CD14-positive monocyte (primary cell): ENCODE data around the gene ANK2. TPM values are rescaled to one million over a fixed set of nuclear protein-coding genes. Genes with fewer than 3 reads are reported as not detected.
A peak's percentile ranks its signal among the peaks of the same experiment; 100 is the strongest.

Source experiments
- DNase-seq, 3 donors: peaks; one replicate each; pipeline ENCODE4 v3.0.0-alpha.2; 2011 to 2022
- H2AFZ ChIP-seq: 2 replicates; pipeline ENCODE4 v1.6.0; 2012; ENCODE audit warnings: mild to moderate bottlenecking, low read depth, low read length, inconsistent platforms; ENCODE audit not compliant: insufficient read depth, poor library complexity, severe bottlenecking
- H3K27ac ChIP-seq, 2 donors: 1 replicate in 1 of 2; 2 replicates in 1 of 2; pipeline ENCODE4 v1.5.1; 2012 to 2013; ENCODE audit warnings: low read length in 2 of 2, control low read depth in 1 of 2, inconsistent platforms in 1 of 2, low read depth in 1 of 2, mild to moderate bottlenecking in 1 of 2
- H3K27me3 ChIP-seq, 2 donors: one replicate each; pipeline versions ENCODE4 v1.6.0 to v1.6.1; 2011 to 2013; ENCODE audit warnings: low read length in 2 of 2; ENCODE audit not compliant: control insufficient read depth in 2 of 2, insufficient read depth in 2 of 2
- H3K36me3 ChIP-seq, 2 donors: replicated peaks in 1 of 2; 1 replicate in 1 of 2; 2 replicates in 1 of 2; pipeline versions ENCODE4 v1.5.1 to v1.6.1; 2012 to 2013; ENCODE audit warnings: low read length in 2 of 2, control low read depth in 1 of 2, inconsistent platforms in 1 of 2, mild to moderate bottlenecking in 1 of 2; ENCODE audit not compliant: insufficient read depth in 2 of 2, control insufficient read depth in 1 of 2
- H3K4me1 ChIP-seq, 2 donors: 1 replicate in 1 of 2; 2 replicates in 1 of 2; pipeline versions ENCODE4 v1.5.1 to v1.6.1; 2012 to 2013; ENCODE audit warnings: low read length in 2 of 2, control low read depth in 1 of 2, inconsistent platforms in 1 of 2, mild to moderate bottlenecking in 1 of 2, moderate library complexity in 1 of 2; ENCODE audit not compliant: insufficient read depth in 2 of 2, control insufficient read depth in 1 of 2
- H3K4me2 ChIP-seq: replicated peaks from 2 replicates; pipeline ENCODE3; 2012; ENCODE audit warnings: low read length, moderate library complexity, mild to moderate bottlenecking; ENCODE audit not compliant: poor library complexity, severe bottlenecking; ENCODE audit errors: extremely low read depth
- H3K4me3 ChIP-seq, 3 experiments: fragments of 200-600 bp in 1 of 3; sonication (generic) in 1 of 3; replicated peaks in 1 of 3; 1 replicate in 2 of 3; 2 replicates in 1 of 3; pipeline ENCODE4 v1.5.1; 2011 to 2013; ENCODE audit warnings: low read length in 3 of 3, mild to moderate bottlenecking in 3 of 3, control low read depth in 2 of 3, low read depth in 2 of 3, inconsistent platforms in 1 of 3, moderate library complexity in 1 of 3
- H3K79me2 ChIP-seq: 2 replicates; pipeline ENCODE4 v1.6.0; 2012; ENCODE audit warnings: mild to moderate bottlenecking, control low read depth, inconsistent platforms, low read length, moderate library complexity; ENCODE audit not compliant: insufficient read depth
- H3K9ac ChIP-seq: 2 replicates; pipeline ENCODE4 v1.6.0; 2017; ENCODE audit warnings: low read length, mild to moderate bottlenecking; ENCODE audit not compliant: insufficient read depth, poor library complexity, severe bottlenecking
- H3K9me3 ChIP-seq, 2 donors: replicated peaks in 1 of 2; 1 replicate in 1 of 2; 2 replicates in 1 of 2; pipeline versions ENCODE4 v1.5.1 to v1.6.1; 2012 to 2013; ENCODE audit warnings: low read length in 2 of 2, control low read depth in 1 of 2; ENCODE audit not compliant: control insufficient read depth in 1 of 2, insufficient read depth in 1 of 2
- H4K20me1 ChIP-seq: 2 replicates; pipeline ENCODE4 v1.6.0; 2012; ENCODE audit warnings: mild to moderate bottlenecking, low read length, control low read depth, moderate library complexity; ENCODE audit not compliant: insufficient read depth
- H3K27ac Mint-ChIP-seq, 7 donors: one replicate each; pipeline ENCODE4 v1.8.0; 2020; ENCODE audit warnings: mild to moderate bottlenecking in 7 of 7, mixed read lengths in 7 of 7, moderate library complexity in 6 of 7, inconsistent platforms in 2 of 7
- H3K27me3 Mint-ChIP-seq, 3 donors: one replicate each; pipeline ENCODE4 v1.8.0; 2021 to 2022; ENCODE audit warnings: low read depth in 3 of 3, mild to moderate bottlenecking in 3 of 3, mixed read lengths in 3 of 3, moderate library complexity in 3 of 3, inconsistent platforms in 1 of 3
- H3K36me3 Mint-ChIP-seq, 2 donors: one replicate each; pipeline ENCODE4 v1.8.0; 2020; ENCODE audit warnings: mixed read lengths in 2 of 2, inconsistent platforms in 1 of 2, mild to moderate bottlenecking in 1 of 2
- H3K4me1 Mint-ChIP-seq: one replicate; pipeline ENCODE4 v1.8.0; 2020; ENCODE audit warnings: mild to moderate bottlenecking, mixed read lengths
- H3K4me3 Mint-ChIP-seq, 2 donors: one replicate each; pipeline ENCODE4 v1.8.0; 2020; ENCODE audit warnings: mild to moderate bottlenecking in 2 of 2, mixed read lengths in 2 of 2, moderate library complexity in 1 of 2
- H3K9me3 Mint-ChIP-seq, 7 donors: one replicate each; pipeline ENCODE4 v1.8.0; 2020 to 2022; ENCODE audit warnings: mixed read lengths in 7 of 7, mild to moderate bottlenecking in 6 of 7, moderate library complexity in 6 of 7, inconsistent platforms in 2 of 7
- WGBS: methylation state at CpG from one replicate; pipeline ENCODE4 v1.1.5; 2013; ENCODE audit warnings: missing lambda C conversion rate; ENCODE audit not compliant: insufficient coverage; 5-methylcytosine and 5-hydroxymethylcytosine counted together
- intact Hi-C, 2 donors: fragments of 100-400 bp; cut with micrococcal nuclease; formaldehyde crosslinking; loops; one replicate each; pipeline versions ENCODE4 v1.15.0 to v1.15.1; 2023
- polyA plus RNA-seq, 3 donors: library from polyadenylated mRNA; depleted of rRNA in 1 of 3; unstranded in 2 of 3; stranded (reverse) in 1 of 3; fragments of 300-500 nt in 2 of 3; fragments of >200 nt in 1 of 3; fragmentation: Illumina TruSeq in 2 of 3; gene quantifications; 1 replicate in 2 of 3; 2 replicates in 1 of 3; pipeline ENCODE4 v1.2.3, GENCODE V29; 2012 to 2021
- TF ChIP-seq, protein P1 (sequence below): fragments of 200-600 bp; IDR thresholded peaks from one replicate; pipeline ENCODE4 v1.8.0; 2022; ENCODE audit warnings: antibody characterized with exemption, mild to moderate bottlenecking

ANK2 gene
- polyA plus RNA-seq, 3 donors = not detected

DNA sequence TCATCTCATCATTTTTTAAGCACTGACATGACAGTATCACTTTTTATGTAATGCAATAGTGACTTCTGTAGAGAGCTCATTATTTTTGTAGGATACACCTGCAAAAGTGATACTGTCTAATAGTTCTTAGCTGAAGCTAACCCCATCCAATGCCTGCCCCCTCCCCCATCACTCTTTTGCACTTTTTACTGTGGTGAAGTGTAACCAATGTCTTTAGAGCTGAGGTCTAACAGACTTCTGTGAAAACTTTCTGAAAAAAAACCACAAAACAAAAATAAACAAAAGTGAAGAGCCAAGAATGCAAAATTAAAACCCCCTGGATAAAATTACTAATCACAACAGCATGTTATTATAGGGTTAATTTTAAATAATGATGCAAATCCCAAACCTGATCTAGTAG lies 301.1 kb downstream of the ANK2 start:
- H3K4me3 Mint-ChIP-seq = no peak overlapping the region
- Histone ChIP-seq H4K20me1 (no peaks in the 10 kb centered on the region), H3K36me3 (no peaks in the 10 kb centered on the region), H3K4me2 (no peak overlapping the region), H2AFZ (no peak overlapping the region), H3K9me3 (no peaks in the 10 kb centered on the region), H3K27me3 (peaks cover 0 to 6% of the 10 kb centered on the region in 2 donors), H3K79me2 (no peaks in the 10 kb centered on the region), H3K9ac (no peak overlapping the region), H3K27ac (no peak overlapping the region), H3K4me3 (no peak overlapping the region), H3K4me1 (no peaks in the 10 kb centered on the region)
- H3K36me3 Mint-ChIP-seq = no peaks in the 10 kb centered on the region
- no peak overlapping the region for H3K27ac Mint-ChIP-seq
- TF ChIP-seq, protein P1, sequence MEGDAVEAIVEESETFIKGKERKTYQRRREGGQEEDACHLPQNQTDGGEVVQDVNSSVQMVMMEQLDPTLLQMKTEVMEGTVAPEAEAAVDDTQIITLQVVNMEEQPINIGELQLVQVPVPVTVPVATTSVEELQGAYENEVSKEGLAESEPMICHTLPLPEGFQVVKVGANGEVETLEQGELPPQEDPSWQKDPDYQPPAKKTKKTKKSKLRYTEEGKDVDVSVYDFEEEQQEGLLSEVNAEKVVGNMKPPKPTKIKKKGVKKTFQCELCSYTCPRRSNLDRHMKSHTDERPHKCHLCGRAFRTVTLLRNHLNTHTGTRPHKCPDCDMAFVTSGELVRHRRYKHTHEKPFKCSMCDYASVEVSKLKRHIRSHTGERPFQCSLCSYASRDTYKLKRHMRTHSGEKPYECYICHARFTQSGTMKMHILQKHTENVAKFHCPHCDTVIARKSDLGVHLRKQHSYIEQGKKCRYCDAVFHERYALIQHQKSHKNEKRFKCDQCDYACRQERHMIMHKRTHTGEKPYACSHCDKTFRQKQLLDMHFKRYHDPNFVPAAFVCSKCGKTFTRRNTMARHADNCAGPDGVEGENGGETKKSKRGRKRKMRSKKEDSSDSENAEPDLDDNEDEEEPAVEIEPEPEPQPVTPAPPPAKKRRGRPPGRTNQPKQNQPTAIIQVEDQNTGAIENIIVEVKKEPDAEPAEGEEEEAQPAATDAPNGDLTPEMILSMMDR = no peak
- peaks cover 5% of the 10 kb centered on the region for H3K4me1 Mint-ChIP-seq
- intact Hi-C loops = no loop called here
- H3K27me3 Mint-ChIP-seq = peaks cover 2 to 12% (median 4%) of the 10 kb centered on the region in 3 donors
- no peaks in the 10 kb centered on the region for H3K9me3 Mint-ChIP-seq
- no peak for DNase-seq

DNA sequence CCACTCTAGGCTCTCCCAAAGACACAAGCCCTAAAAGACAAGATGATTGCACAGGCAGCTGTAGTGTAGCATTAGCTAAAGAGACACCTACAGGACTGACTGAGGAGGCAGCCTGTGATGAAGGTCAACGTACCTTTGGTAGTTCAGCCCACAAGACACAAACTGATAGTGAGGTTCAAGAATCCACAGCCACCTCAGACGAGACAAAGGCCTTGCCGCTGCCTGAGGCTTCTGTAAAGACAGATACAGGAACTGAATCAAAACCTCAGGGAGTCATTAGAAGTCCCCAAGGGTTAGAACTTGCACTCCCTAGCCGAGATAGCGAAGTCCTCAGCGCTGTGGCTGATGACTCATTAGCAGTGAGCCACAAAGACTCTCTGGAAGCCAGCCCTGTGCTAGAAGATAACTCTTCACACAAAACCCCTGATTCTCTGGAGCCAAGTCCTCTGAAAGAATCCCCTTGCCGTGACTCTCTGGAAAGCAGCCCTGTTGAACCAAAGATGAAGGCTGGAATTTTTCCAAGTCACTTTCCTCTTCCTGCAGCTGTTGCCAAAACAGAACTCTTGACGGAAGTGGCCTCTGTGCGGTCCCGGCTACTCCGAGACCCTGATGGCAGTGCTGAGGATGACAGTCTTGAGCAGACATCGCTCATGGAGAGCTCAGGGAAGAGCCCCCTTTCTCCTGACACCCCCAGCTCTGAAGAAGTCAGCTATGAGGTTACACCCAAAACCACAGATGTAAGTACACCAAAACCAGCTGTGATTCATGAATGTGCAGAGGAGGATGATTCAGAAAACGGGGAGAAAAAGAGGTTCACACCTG lies 306.3 kb downstream of the ANK2 start:
- intact Hi-C loops = no loop called here
- Histone ChIP-seq H3K79me2 (no peaks in the 10 kb centered on the region), H2AFZ (peak overlapping the region; percentile 8), H4K20me1 (no peaks in the 10 kb centered on the region), H3K36me3 (no peaks in the 10 kb centered on the region), H3K27ac (no peak overlapping the region), H3K9me3 (no peaks in the 10 kb centered on the region), H3K4me3 (no peak overlapping the region), H3K4me2 (peak overlapping the region; percentile 36), H3K9ac (no peak overlapping the region), H3K4me1 (peaks cover 0 to 5% of the 10 kb centered on the region in 2 donors), H3K27me3 (peaks cover 0 to 11% of the 10 kb centered on the region in 2 donors)
- no peaks in the 10 kb centered on the region for H3K36me3 Mint-ChIP-seq
- H3K4me1 Mint-ChIP-seq = peaks cover 11% of the 10 kb centered on the region
- TF ChIP-seq, protein P1 = no peak
- WGBS = 14% methylated on average over 10 of the region's 13 CpGs
- peak overlapping the region in 1 of 2 donors; percentile 23 for H3K4me3 Mint-ChIP-seq
- H3K9me3 Mint-ChIP-seq = no peaks in the 10 kb centered on the region
- H3K27me3 Mint-ChIP-seq = peaks cover 2 to 15% (median 13%) of the 10 kb centered on the region in 3 donors
- DNase-seq = peak in 1 of 3 donors; percentile 48
- no peak overlapping the region for H3K27ac Mint-ChIP-seq
